ENCODE results near the gene ZGLP1. TPM values are rescaled to one million over a fixed set of nuclear protein-coding genes. Genes with fewer than 3 reads are reported as not detected.
A peak's percentile ranks its signal among the peaks of the same experiment; 100 is the strongest.

Gene ZGLP1
- total and polyA plus RNA-seq, 2 of the 13 experiments (the other 11 are each of a cell fraction or from before 2014, with no cell fraction given), result 2.4 to 3.0 TPM

GRCh38 chr19:10315335-10316214 lies 6.0 kb upstream of the ZGLP1 start, which contains the start of gene FDX2 (continued):
- TF ChIP-seq ZNF275 (CRISPR knock-in tag; IDR thresholded peaks at IDR 0.05; ENCODE audit: borderline replicate concordance) (0 out of 2 replicates have a peak, but pooled peaks have one; percentile 45), NR3C1 (CRISPR knock-in tag; IDR thresholded peaks at IDR 0.05) (no peak), ZNF160 (CRISPR knock-in tag; IDR thresholded peaks at IDR 0.05) (peak; percentile 28), ESRRA (CRISPR knock-in tag; IDR thresholded peaks at IDR 0.05; ENCODE audit: low read depth) (no peak), HOXA3 (CRISPR knock-in tag; IDR thresholded peaks at IDR 0.05) (peak; percentile 62; the same call in 1 of the 2 replicates), IRX3 (CRISPR knock-in tag; IDR thresholded peaks at IDR 0.05; ENCODE audit: borderline replicate concordance, low read depth) (peak; percentile 19; the same call in 1 of the 2 replicates), EP300 (IDR thresholded peaks at IDR 0.05; ENCODE audit: low read depth in 2 of 2, low read length in 2 of 2) (no peak), EP300 (CRISPR knock-in tag; IDR thresholded peaks at IDR 0.05; ENCODE audit: borderline replicate concordance) (no peak; the same call in 1 of the 2 replicates), ETV5 (CRISPR knock-in tag; IDR thresholded peaks at IDR 0.05; ENCODE audit: borderline replicate concordance) (peak; percentile 56; the same call in 1 of the 2 replicates), TMF1 (CRISPR knock-in tag; IDR thresholded peaks at IDR 0.05; ENCODE audit: low read depth) (no peak), BCL6 (CRISPR knock-in tag; IDR thresholded peaks at IDR 0.05) (no peak; the same call in 1 of the 2 replicates), TBX3 (IDR thresholded peaks at IDR 0.05; ENCODE audit: borderline replicate concordance) (no peak), ZNF773 (CRISPR knock-in tag; IDR thresholded peaks at IDR 0.05; ENCODE audit: borderline replicate concordance) (peak; percentile 27; the same call in 1 of the 2 replicates), MATR3 (CRISPR knock-in tag; IDR thresholded peaks at IDR 0.05) (no peak), ZNF790 (CRISPR knock-in tag; IDR thresholded peaks at IDR 0.05; ENCODE audit: borderline replicate concordance) (peak; percentile 80; the same call in 1 of the 2 replicates), NONO (IDR thresholded peaks at IDR 0.05) (no peak), NONO (CRISPR knock-in tag; conservative IDR thresholded peaks at IDR 0.05) (peak; percentile 69; the same call in 1 of the 2 replicates), ZBTB20 (CRISPR knock-in tag; IDR thresholded peaks at IDR 0.05; ENCODE audit: borderline replicate concordance, low read depth) (peak; percentile 27; the same call in 1 of the 2 replicates), TGIF2 (CRISPR knock-in tag; IDR thresholded peaks at IDR 0.05) (peak; percentile 82), TRIM22 (IDR thresholded peaks at IDR 0.05) (no peak), ZNF232 (CRISPR knock-in tag; IDR thresholded peaks at IDR 0.05; ENCODE audit: borderline replicate concordance) (no peak), STAT6 (CRISPR knock-in tag; IDR thresholded peaks at IDR 0.05; ENCODE audit: borderline replicate concordance) (no peak; the same call in 1 of the 2 replicates)

Data from HepG2 (cell line).